ENCODE data around the gene CFAP74.
A peak's percentile ranks its signal among the peaks of the same experiment; 100 is the strongest.

CFAP74 gene

GRCh38 chr1:1926346-1926811 lies 77.2 kb downstream of the CFAP74 start:
- DNase-seq (ENCODE audit: low spot score), result no peak

GRCh38 chr1:1925437-1926345 lies 77.9 kb downstream of the CFAP74 start:
- no peak for DNase-seq (ENCODE audit: low spot score)

GRCh38 chr1:1924849-1925248 lies 78.7 kb downstream of the CFAP74 start:
- DNase-seq (ENCODE audit: low spot score), result no peak

GRCh38 chr1:1924386-1924785 lies 79.2 kb downstream of the CFAP74 start:
- DNase-seq (ENCODE audit: low spot score), result no peak

GRCh38 chr1:1922956-1923833 lies 80.4 kb downstream of the CFAP74 start:
- no peak for DNase-seq (ENCODE audit: low spot score)

GRCh38 chr1:1922702-1922955 lies 81.0 kb downstream of the CFAP74 start:
- DNase-seq (ENCODE audit: low spot score), result no peak

DNA sequence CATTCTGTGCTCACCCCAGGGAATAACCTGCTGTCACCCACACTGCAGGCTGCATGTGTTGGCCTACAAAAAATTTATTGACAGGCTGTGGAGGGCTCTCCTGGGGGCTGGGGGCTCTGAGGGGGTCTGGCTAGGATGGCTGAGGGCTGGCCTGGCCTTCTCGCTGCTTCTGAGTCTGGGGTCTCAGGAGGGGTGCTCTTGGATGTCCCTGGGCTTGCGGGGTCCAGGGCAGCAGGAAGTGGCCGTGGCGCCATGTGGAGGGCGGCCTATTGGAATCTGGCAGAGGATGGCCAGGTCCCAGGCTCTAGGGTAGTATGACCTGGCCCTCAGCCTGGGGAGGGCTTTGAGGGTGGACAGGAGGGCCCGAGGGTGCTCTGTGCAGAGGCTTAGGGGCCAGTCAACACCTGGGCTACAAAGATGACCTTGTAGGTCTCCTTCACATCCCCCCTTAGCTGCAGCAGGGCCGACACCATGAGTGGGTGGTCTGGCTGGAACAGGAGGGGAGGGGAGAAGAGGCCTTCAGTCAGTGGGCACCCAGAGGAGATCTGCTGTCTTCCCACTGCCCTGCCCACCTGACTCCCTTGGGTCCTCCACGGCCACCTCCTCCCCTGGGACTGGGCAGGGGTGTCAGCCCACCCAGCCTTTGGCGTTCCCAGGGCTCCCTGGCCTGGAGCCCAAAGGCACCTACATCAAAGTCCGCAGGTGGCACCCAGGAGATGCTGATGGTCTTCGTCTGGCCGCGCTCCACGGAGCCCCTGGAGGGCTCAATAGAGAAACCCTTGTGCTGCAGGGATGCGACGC lies 81.5 kb downstream of the CFAP74 start:
- no peak for DNase-seq (ENCODE audit: low spot score)

DNA sequence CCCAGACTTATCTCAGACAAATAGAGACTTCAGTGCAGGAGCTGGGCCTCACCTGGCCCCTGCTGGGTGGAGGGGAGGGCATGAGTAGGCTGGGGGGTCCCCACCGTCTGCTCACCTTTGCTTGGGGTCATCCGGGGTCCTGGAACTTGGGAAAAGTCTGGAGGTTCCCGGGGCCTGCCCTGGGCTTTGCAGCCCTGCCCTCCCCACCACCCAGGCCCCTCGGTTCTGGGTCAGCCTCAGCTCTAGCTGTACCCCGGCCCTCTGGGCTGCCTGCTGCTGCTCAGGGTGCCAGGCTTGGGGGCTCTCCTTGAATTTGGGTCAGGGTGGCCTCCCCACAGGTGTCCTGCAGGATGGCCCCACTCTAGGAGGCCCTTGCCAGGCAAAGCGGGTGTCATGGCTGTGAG lies 82.1 kb downstream of the CFAP74 start:
- DNase-seq (ENCODE audit: low spot score), result no peak

- DNase-seq (ENCODE audit: low spot score), result no peak
Measured at GRCh38 chr1:1920608-1921458, 82.8 kb downstream of the CFAP74 start.

- DNase-seq (ENCODE audit: low spot score), result no peak
Measured at GRCh38 chr1:1920057-1920607, 83.5 kb downstream of the CFAP74 start.

- DNase-seq (ENCODE audit: low spot score), result peak; percentile 100
Measured at GRCh38 chr1:1919304-1920056, 84.1 kb downstream of the CFAP74 start.

DNA sequence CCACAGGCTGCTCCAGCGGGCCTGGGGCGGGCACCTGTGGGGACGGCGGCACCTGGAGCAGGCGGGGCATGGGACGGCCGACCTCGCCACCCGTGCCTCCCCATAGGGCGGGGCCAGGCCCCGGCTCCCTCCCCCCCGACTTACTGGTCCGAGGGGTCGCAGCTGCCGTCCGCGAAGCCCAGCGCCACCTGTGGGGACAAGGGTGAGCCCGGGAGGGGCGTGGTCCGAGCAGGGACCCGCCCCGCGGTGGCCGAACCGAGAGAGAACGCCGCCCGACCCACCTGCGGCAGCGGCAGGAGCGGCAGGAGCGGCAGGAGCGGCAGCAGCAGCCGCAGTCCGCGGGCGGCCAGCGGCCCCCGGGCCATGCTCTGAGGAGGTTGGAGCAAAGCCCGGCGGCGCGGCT lies 84.7 kb downstream of the CFAP74 start, which contains the start of gene TMEM52:
Gene TMEM52 (minus strand): TSS at position 379 of the 403 bp plus-strand sequence. CDS start 14 bp downstream, at position 365.
- no peak for DNase-seq (ENCODE audit: low spot score)

DNA sequence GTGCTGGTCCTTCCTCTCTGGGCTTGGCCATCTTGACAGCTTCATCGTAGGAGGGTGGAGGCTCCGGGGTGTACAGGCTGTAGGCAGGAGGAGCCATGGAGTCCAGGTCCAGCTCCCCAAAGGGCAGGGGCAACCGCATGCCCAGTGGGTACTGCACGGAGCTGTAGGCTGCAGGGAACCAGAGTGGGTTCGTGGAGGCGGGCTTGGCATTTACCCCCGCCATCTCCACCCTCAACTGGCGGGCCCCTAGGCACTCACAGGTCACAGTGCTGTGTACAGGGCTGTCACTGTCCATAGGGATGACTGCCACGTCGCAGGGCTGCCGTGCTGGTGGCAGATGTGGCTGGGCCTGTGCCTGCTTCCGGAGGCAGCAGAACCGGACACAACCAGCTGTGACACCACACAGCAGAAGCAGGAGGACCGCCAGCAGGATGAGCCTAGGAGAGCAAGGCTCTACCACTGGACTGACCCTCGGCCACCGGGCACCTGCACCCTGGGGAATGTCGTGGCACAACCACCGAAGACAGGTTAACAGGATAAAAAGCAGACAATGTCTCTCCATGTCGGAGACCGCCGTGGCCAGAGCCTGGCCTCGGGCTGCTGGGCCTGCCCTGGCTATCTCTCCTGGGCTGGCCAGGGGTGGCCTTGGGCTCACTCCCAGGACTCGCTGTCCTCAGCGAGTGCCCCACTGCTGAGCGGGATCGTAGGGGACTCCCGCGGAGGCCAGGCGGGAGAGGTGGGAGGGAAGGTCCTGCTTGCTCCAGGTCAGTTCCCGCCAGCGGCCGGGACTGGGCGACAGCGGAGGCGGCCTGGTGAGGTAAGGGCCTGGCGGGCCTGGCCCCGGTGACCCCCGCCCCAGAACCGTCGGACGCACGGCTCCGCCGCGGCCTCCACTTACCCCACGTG lies 85.3 kb downstream of the CFAP74 start:
- no peak for DNase-seq (ENCODE audit: low spot score)

- no peak for DNase-seq (ENCODE audit: low spot score)
Measured at GRCh38 chr1:1917304-1917976, 86.1 kb downstream of the CFAP74 start.

GRCh38 chr1:1916851-1917251 lies 86.7 kb downstream of the CFAP74 start:
- DNase-seq (ENCODE audit: low spot score), result no peak

DNA sequence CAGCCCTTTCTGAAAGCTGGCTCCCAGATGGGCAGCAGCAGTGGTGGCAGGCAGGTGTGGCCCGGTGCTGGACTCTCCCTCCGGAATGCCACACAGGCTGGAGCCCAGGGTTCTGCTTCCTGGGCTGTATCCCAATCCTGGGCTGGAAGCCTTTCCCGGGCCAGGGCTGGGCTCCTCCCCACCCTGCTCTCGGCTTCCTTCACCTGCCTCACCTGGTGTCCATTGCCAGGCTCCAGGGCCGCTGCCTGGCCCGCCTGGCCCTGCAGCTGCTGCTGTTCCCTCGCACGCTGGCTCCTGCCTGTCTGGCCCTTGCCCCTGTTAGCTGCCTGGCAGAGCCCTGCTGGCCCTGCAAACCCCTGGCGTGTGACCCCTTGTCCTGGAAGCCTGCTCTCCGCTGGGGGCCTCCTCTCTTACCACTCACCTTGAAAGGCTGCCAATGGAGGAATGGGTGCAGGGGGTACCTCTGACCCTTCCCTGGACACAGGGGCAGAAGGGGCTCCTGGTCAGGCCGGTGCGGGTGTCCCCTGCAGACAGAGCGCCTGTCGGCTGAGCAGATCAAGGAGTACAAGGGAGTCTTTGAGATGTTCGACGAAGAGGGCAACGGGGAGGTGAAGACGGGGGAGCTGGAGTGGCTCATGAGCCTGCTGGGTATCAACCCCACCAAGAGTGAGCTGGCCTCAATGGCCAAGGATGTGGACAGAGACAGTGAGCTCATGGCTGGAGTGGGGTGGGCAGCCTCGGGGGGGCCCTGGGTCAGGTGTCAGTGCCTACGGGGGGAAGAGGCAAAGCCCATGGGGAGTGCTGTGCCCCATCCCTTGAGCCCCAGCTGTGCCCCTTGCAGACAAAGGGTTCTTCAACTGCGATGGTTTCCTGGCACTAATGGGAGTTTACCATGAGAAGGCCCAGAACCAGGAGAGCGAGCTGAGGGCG lies 87.4 kb downstream of the CFAP74 start:
- DNase-seq (ENCODE audit: low spot score), result no peak

DNA sequence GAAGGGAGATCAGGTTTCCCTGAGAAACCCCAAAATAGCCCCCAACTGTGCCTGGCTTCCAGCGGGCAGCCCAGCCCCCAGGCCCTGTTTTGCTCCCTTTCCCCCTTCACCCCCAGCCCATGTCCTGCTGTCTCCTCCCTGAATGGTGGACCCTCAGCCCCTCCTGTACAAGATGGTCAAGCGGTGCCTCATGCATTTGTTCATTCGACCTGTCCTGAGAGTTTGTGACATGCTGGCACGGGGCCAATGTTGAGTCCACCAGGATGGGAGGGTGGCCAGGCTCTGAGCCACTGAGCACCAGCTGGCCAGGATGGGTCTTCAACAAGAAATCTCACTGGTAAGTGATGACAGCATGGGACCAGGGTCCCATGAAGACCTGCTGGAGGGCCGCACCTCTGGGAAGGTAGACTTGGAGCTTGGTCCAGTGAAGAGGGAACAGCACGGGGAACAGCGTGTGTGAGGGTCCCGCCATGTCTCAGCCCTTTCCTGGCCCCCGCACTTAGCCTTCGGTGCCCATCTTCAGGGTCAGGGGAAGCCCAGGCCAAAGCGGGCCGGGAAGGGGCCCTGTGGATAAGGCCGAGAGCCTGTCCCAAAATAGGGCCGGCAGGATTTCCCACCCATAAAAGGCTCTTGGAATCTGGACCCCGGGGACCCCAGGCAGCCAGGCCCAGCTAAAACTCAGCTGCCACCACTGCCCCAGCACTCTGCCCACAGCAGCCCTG lies 88.5 kb downstream of the CFAP74 start, which contains the start of gene CALML6:
Gene CALML6 (plus strand): TSS at position 290 of the 722 bp plus-strand sequence. CDS start 21 bp downstream, at position 311.
- no peak for DNase-seq (ENCODE audit: low spot score)

Data from AG20443 (cell line).